ENCODE results near the gene ATP6V1F. TPM values are rescaled to one million over a fixed set of nuclear protein-coding genes. Genes with fewer than 3 reads are reported as not detected.

Gene ATP6V1F
- total RNA-seq, 4 donors from 2014 or later: 72.3 to 240 (median 123) TPM

DNA sequence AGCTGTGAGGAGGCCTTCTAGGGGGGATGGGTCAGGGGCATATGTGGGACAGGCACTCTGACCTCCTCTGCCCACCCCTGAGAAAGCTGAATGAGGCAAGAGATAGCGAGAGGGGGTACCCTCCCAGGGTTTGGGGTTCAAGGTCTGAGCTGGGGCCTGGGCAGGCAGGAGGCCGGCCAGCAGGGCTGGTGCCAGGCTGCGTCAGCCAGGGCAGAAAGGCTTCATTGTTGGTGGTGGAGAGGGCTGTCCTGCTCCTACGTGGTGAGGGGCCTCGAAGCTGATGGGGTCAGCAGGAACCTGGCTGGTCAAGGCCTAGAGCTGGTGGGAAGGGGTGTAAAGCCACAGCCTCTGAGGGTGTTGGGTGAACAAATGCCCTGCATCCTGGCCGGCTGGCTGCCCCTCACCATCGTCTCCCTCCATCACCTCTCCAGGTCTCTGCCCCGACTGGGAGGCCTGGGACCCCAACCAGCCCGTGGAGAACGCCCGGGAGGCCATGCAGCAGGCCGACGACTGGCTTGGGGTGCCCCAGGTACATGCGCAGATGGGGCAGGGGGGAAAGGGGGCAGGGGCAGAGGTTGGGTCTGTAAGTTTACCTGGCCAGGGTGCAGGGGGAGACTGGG, 25.8 kb upstream of the ATP6V1F start:
- TF ChIP-seq, protein P1, sequence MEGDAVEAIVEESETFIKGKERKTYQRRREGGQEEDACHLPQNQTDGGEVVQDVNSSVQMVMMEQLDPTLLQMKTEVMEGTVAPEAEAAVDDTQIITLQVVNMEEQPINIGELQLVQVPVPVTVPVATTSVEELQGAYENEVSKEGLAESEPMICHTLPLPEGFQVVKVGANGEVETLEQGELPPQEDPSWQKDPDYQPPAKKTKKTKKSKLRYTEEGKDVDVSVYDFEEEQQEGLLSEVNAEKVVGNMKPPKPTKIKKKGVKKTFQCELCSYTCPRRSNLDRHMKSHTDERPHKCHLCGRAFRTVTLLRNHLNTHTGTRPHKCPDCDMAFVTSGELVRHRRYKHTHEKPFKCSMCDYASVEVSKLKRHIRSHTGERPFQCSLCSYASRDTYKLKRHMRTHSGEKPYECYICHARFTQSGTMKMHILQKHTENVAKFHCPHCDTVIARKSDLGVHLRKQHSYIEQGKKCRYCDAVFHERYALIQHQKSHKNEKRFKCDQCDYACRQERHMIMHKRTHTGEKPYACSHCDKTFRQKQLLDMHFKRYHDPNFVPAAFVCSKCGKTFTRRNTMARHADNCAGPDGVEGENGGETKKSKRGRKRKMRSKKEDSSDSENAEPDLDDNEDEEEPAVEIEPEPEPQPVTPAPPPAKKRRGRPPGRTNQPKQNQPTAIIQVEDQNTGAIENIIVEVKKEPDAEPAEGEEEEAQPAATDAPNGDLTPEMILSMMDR (IDR thresholded peaks at IDR 0.05; ENCODE audit: low read depth): no peak

DNA sequence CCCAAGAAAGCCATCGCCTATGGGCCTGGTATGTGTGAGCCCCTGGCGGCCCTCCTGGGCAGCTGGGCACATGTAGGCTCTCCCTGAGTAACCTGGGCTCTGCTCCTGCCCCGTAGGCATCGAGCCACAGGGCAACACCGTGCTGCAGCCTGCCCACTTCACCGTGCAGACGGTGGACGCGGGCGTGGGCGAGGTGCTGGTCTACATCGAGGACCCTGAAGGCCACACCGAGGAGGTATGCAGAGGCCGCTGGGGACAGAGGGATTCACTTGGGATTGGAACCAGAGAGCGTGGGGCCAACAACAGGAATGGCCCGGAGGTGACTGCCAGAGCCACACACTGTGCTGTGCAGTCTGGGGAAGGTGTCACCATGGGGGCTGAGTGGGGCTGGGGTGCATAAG, 25.1 kb upstream of the ATP6V1F start:
- TF ChIP-seq, protein P1 (IDR thresholded peaks at IDR 0.05; ENCODE audit: low read depth): no peak

DNA sequence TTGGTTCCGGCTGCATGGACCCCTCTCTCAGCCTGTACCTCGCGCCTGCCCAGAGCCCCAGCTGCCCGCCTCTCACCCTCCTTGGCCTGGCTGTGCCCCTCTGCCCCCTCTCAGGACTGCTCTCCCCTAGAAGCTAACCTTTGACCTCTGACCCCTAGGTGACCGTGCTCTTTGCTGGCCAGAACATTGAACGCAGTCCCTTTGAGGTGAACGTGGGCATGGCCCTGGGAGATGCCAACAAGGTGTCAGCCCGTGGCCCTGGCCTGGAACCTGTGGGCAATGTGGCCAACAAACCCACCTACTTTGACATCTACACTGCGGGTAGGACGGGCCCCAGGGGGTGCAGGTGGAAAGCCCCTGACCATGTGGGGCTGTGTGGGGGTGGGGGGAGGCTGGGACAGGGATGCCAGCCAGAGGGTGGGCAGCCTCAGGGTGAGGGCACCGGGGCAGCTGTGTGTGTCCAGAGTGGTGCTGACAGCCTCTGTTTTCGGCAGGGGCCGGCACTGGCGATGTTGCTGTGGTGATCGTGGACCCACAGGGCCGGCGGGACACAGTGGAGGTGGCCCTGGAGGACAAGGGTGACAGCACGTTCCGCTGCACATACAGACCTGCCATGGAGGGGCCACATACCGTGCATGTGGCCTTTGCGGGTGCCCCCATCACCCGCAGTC, 24.4 kb upstream of the ATP6V1F start:
- TF ChIP-seq, protein P1 (IDR thresholded peaks at IDR 0.05; ENCODE audit: low read depth): no peak

GRCh38 chr7:128838981-128839731, 23.5 kb upstream of the ATP6V1F start:
- TF ChIP-seq, protein P1 (IDR thresholded peaks at IDR 0.05; ENCODE audit: low read depth): no peak

GRCh38 chr7:128839751-128840177, 22.9 kb upstream of the ATP6V1F start:
- TF ChIP-seq, protein P1 (IDR thresholded peaks at IDR 0.05; ENCODE audit: low read depth): no peak

DNA sequence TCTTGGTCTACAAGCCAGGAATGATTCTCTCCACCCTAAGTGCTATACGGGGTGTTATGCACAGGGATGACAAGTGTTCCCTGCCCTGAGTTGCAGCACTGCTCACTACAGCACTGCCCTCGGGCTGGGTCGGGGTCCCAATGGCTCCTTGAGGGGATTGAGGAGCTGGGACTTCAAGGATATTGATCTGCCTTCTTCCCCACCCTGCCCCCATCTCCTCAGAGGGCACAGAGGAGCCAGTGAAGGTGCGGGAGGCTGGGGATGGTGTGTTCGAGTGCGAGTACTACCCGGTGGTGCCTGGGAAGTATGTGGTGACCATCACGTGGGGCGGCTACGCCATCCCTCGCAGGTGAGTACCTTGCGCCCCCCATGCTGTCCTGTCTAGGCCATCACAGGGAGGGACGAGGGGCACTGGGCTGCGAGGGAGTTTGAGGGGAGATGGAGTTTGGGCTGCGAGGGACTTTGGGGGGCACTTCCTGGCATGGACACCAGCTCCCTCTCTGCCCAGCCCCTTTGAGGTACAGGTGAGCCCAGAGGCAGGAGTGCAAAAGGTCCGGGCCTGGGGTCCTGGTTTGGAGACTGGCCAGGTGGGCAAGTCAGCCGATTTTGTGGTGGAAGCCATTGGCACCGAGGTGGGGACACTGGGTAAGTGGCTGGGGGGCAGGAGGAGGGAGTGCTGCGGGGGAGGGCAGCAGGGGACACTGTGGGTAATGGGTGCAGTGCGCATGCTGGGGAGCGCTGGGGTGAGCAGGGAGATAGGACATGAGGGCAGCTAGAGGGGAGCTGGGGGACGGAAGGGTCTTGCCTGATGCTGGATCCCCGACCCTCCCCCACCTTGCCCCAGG, 22.1 kb upstream of the ATP6V1F start:
- TF ChIP-seq, protein P1 (IDR thresholded peaks at IDR 0.05; ENCODE audit: low read depth): no peak
